H54 (cell line): ENCODE results near the gene DYNLT2B.
"Not testable (repeated sequence)": the region's sequence is repeated elsewhere in the genome, so short reads cannot be mapped to it uniquely, and the experiment has no call there.

Source experiments
- DNase-seq: peaks from one replicate; pipeline ENCODE4 v3.0.0; 2011; ENCODE audit warnings: low spot score, mixed read lengths; ENCODE audit not compliant: insufficient read length
- FAIRE-seq: peaks from 3 replicates; lab custom pipeline; 2011; peaks lifted over from hg19 to GRCh38; lab: Jason Lieb, UNC
- POLR2A ChIP-seq: IDR thresholded peaks from 2 replicates; pipeline ENCODE4 v1.6.1; 2011; ENCODE audit warnings: low read depth, mild to moderate bottlenecking, low read length

DYNLT2B gene

DNA sequence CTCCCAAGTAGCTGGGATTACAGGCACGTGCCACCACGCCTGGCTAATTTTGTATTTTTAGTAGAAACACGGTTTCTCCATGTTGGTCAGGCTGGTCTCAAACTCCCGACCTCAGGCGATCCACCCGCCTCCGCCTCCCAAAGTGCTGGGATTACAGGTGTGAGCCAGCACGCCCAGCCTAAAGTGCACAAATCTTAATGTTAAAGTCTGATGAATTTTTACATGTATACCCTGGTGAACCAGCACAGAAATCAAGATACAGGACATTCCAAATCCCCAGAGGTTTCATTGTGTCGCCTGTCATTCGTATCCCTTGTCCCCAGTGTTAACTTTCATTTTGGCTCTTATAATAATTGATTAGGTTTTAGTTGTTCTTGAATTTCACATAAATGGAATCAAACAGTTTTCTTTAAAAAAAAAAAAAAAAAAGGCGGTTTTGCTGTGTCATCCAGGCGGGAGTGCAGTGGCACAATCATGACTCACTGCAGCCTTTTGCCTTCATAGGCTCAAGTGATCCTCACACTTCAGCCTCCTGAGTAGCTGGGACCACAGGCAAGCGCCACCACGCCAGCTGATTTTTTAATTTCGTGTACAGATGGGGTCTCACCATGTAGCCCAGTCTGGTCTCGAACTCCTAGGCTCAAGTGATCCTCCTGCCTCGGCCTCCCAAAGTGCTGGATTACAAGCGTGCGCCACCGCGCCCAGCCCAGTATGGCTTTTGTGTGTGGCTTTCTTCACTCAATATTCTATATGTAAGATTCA lies 21.6 kb upstream of the DYNLT2B start:
- no peak for TF ChIP-seq POLR2A
- DNase-seq (no peak), FAIRE-seq (no peak)

- DNase-seq, result no peak
- FAIRE-seq, result no peak
- TF ChIP-seq POLR2A, result no peak
These were observed 21.0 kb upstream of the DYNLT2B start for GRCh38 chr3:196339044-196339443.

- DNase-seq, result no peak
- TF ChIP-seq POLR2A, result no peak
- no peak for FAIRE-seq
These were observed 18.5 kb upstream of the DYNLT2B start for GRCh38 chr3:196336319-196337145.

- TF ChIP-seq POLR2A, result no peak
- DNase-seq (no peak), FAIRE-seq (no peak)
These were observed 17.5 kb upstream of the DYNLT2B start for GRCh38 chr3:196335503-196335948.

DNA sequence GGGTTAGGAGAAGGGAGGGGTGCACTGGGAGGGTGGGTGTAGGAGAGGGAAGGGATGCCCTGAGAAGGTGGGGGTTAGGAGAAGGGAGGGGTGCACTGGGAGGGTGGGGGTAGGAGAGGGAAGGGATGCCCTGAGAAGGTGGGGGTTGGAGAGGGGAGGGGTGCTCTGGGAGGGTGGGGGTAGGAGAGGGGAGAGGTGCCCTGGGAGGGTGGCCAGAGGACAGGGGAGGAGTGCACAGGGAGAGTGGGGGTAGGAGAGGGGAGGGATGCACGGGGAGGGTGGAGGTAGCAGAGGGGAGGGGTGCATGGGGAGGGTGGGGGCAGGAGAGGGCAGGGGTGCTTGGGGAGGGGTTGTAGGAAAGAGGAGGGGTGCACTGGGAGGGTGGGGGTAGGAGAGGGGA lies 16.9 kb upstream of the DYNLT2B start:
- TF ChIP-seq POLR2A, result no peak
- FAIRE-seq, result no peak
- DNase-seq, result no peak

GRCh38 chr3:196332168-196332567 lies 14.1 kb upstream of the DYNLT2B start:
- DNase-seq (no peak), FAIRE-seq (no peak)
- TF ChIP-seq POLR2A, result no peak

DNA sequence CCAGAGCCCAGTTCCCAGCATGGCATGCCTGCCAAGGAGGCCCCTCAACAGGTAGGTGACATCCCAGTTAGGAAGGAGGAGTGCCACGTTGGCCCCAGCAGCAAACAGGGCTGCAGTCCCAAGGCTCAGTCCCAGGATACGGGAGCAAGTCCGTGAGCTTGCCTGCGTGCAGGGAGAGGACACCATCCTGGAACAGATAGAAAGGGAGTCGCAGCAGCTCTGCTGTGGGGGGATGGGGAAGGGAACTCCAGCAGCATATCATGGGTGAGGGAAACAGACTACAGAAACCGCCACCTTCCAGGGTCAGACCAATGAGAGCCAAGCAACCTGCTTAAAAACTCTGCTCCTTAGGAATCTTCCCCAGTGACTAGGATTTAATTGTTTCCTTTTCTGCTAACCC lies 9.4 kb upstream of the DYNLT2B start:
- no peak for FAIRE-seq
- TF ChIP-seq POLR2A, result no peak
- no peak for DNase-seq

- DNase-seq, result no peak
- no peak for TF ChIP-seq POLR2A
- no peak for FAIRE-seq
These were observed 8.9 kb upstream of the DYNLT2B start for GRCh38 chr3:196326936-196327335.

- DNase-seq, result no peak
- no peak for TF ChIP-seq POLR2A
- FAIRE-seq, result no peak
These were observed 5.7 kb upstream of the DYNLT2B start for GRCh38 chr3:196323691-196324090.

GRCh38 chr3:196323016-196323415 lies 5.0 kb upstream of the DYNLT2B start:
- FAIRE-seq (no peak), DNase-seq (no peak)
- no peak for TF ChIP-seq POLR2A

GRCh38 chr3:196321162-196321561 lies 3.1 kb upstream of the DYNLT2B start:
- FAIRE-seq (no peak), DNase-seq (no peak)
- TF ChIP-seq POLR2A, result no peak

DNA sequence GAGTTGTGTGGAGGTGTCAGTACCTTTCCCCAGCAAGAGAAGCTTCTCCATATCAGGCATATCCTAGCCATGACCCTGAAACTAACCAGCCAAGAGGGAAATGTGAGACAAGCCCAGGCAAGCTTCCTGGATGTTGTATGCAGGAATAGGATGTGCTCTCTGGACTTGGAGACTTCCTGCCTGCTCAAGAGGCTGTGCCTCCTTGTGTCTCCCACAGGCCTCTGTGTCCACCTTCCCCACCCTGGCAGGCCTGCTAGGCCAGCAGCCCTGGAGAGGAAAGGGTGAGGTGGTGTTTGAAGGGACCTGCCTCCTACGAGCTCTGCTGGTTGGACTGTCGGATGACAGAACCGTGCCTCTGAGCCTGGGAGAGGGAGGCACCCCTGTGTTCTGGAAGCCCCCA lies 2.1 kb upstream of the DYNLT2B start:
- FAIRE-seq (no peak), DNase-seq (no peak)
- no peak for TF ChIP-seq POLR2A

DNA sequence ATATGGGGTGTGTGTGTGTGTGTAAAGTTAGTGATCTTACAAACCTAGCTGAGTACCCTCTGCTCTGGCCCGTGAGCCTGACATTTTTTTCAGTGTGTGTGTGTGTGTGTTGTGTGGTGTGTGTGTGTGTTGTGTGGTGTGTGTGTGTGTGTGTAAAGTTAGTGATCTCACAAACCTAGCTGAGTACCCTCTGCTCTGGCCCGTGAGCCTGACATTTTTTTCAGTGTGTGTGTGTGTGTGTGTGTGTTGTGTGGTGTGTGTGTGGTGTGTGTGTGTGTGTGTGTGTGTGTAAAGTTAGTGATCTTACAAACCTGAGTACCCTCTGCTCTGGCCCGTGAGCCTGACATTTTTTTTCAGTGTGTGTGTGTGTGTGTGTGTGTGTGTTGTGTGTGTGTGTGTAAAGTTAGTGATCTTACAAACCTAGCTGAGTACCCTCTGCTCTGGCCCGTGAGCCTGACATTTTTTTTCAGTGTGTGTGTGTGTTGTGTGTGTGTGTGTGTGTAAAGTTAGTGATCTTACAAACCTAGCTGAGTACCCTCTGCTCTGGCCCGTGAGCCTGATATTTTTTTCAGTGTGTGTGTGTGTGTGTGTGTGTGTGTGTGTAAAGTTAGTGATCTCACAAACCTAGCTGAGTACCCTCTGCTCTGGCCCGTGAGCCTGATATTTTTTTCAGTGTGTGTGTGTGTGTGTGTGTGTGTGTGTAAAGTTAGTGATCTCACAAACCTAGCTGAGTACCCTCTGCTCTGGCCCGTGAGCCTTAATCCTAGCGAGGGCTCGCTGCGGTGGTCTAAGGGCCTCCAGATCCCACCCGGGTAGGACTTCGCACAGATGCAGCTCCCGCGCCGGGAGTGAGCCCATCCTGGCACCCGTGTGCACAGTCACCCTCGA lies 997 bp downstream of the DYNLT2B start:
- not testable (repeated sequence) for FAIRE-seq

GRCh38 chr3:196315821-196316220 lies 2.2 kb downstream of the DYNLT2B start:
- FAIRE-seq, result no peak
- no peak for TF ChIP-seq POLR2A
- DNase-seq, result no peak

More for the DNA sequence above, 997 bp downstream of the DYNLT2B start:
- DNase-seq, result not testable (repeated sequence)
